Neural progenitor cell (in vitro differentiated cells): ENCODE measurements around the gene IFNG.

Experiments used
- CTCF ChIP-seq: fragments of 200-600 bp; sonication (generic); IDR thresholded peaks from 2 replicates; pipeline ENCODE4 v1.5.1; 2017; ENCODE audit warnings: antibody characterized with exemption, mild to moderate bottlenecking
- EZH2 ChIP-seq: fragments of 200-600 bp; sonication (generic); IDR thresholded peaks from 2 replicates; pipeline ENCODE4 v1.6.1; 2017; ENCODE audit warnings: antibody characterized with exemption, mild to moderate bottlenecking, moderate library complexity
- EZH2phosphoT487 ChIP-seq: fragments of 200-600 bp; sonication (generic); IDR thresholded peaks from 2 replicates; pipeline ENCODE4 v1.6.1; 2017; ENCODE audit warnings: antibody characterized with exemption

GRCh38 chr12:68170726-68171125 is 11.2 kb upstream of the IFNG start:
- TF ChIP-seq CTCF = no peak
- TF ChIP-seq EZH2phosphoT487 = no peak
- TF ChIP-seq EZH2 = no peak
